WTC11 (cell line): Measurements from ENCODE around the gene ABCB10. TPM values are rescaled to one million over a fixed set of nuclear protein-coding genes. Genes with fewer than 3 reads are reported as not detected.

Experiments
- ATAC-seq: fragments of 200-7000 bp; cut with Tn5 transposase; 2 replicates; pipeline ENCODE4 v1.10.0; 2021; ENCODE audit warnings: mild to moderate bottlenecking, moderate library complexity
- CTCF ChIA-PET: fragments of 300-600 bp; sonication (Branson Sonifier 250); formaldehyde crosslinking; loops from one replicate; lab custom pipeline; 2021; ENCODE audit warnings: antibody characterized with exemption; lab: Charles Lee
- POLR2A ChIA-PET: fragments of 350-600 bp; sonication (Branson Sonifier 250); formaldehyde crosslinking; loops from one replicate; lab custom pipeline; 2021; ENCODE audit warnings: antibody characterized with exemption; lab: Charles Lee
- DNase-seq: peaks from one replicate; pipeline ENCODE4 v3.0.0; 2021; ENCODE audit warnings: low spot score
- H3K27ac Mint-ChIP-seq: 2 replicates; pipeline ENCODE4 v1.8.0; 2021; ENCODE audit warnings: mixed read lengths
- H3K27me3 Mint-ChIP-seq: 2 replicates; pipeline ENCODE4 v1.8.0; 2021; ENCODE audit warnings: low read depth, mild to moderate bottlenecking, moderate library complexity, mixed read lengths
- H3K36me3 Mint-ChIP-seq: 2 replicates; pipeline ENCODE4 v1.8.0; 2021; ENCODE audit warnings: mixed read lengths
- H3K4me1 Mint-ChIP-seq: 2 replicates; pipeline ENCODE4 v1.8.0; 2022; ENCODE audit warnings: mixed read lengths
- H3K4me3 Mint-ChIP-seq: 2 replicates; pipeline ENCODE4 v1.8.0; 2021; ENCODE audit warnings: mild to moderate bottlenecking, moderate library complexity, mixed read lengths
- H3K9me3 Mint-ChIP-seq: 2 replicates; pipeline ENCODE4 v1.8.0; 2021; ENCODE audit warnings: mixed read lengths
- CBFB ChIP-seq: sonication (generic); formaldehyde crosslinking; IDR thresholded peaks from 2 replicates; pipeline ENCODE4 v1.8.1; 2022; ENCODE audit warnings: mild to moderate bottlenecking, low read depth, missing genetic modification reagents
- CREB1 ChIP-seq: sonication (generic); formaldehyde crosslinking; IDR thresholded peaks from 2 replicates; pipeline ENCODE4 v1.8.0; 2023; ENCODE audit warnings: mild to moderate bottlenecking, missing genetic modification reagents
- ESRRA ChIP-seq: sonication (generic); formaldehyde crosslinking; IDR thresholded peaks from 2 replicates; pipeline ENCODE4 v1.8.1; 2022; ENCODE audit warnings: mild to moderate bottlenecking, missing genetic modification reagents, borderline replicate concordance
- NR1H2 ChIP-seq: sonication (generic); formaldehyde crosslinking; IDR thresholded peaks from 2 replicates; pipeline ENCODE4 v1.9.0; 2021; ENCODE audit warnings: mild to moderate bottlenecking, moderate library complexity, missing genetic modification reagents
- SOX15 ChIP-seq: fragments of 250-450 bp; sonication (Bioruptor Pico); IDR thresholded peaks from 2 replicates; pipeline ENCODE4 v1.9.0; 2021; ENCODE audit warnings: mild to moderate bottlenecking
- SP1 ChIP-seq: sonication (generic); formaldehyde crosslinking; conservative IDR thresholded peaks from 2 replicates; pipeline ENCODE4 v1.8.1; 2022; ENCODE audit warnings: missing genetic modification reagents
- TEAD1 ChIP-seq: sonication (generic); formaldehyde crosslinking; IDR thresholded peaks from 2 replicates; pipeline ENCODE4 v1.8.0; 2022; ENCODE audit warnings: mild to moderate bottlenecking, missing genetic modification reagents
- ZNF121 ChIP-seq: sonication (generic); formaldehyde crosslinking; IDR thresholded peaks from 2 replicates; pipeline ENCODE4 v1.8.0; 2023; ENCODE audit warnings: missing genetic modification reagents
- ZNF219 ChIP-seq: sonication (generic); formaldehyde crosslinking; IDR thresholded peaks from 2 replicates; pipeline ENCODE4 v1.8.0; 2023; ENCODE audit warnings: missing genetic modification reagents, mild to moderate bottlenecking, borderline replicate concordance
- ZNF263 ChIP-seq: sonication (generic); formaldehyde crosslinking; IDR thresholded peaks from 2 replicates; pipeline ENCODE4 v1.8.1; 2022; ENCODE audit warnings: low read depth, mild to moderate bottlenecking, moderate library complexity, missing genetic modification reagents
- ZNF416 ChIP-seq: fragments of 250-450 bp; sonication (Bioruptor Pico); IDR thresholded peaks from 2 replicates; pipeline ENCODE4 v1.9.0; 2021; ENCODE audit warnings: mild to moderate bottlenecking, inconsistent platforms
- total RNA-seq: library from RNA; stranded (reverse); gene quantifications from 3 replicates; pipeline ENCODE4 v1.2.3, GENCODE V29; 2021
- TF ChIP-seq, protein P1 (sequence below): sonication (generic); formaldehyde crosslinking; IDR thresholded peaks from 2 replicates; pipeline ENCODE4 v1.8.1; 2022; ENCODE audit warnings: mild to moderate bottlenecking, missing genetic modification reagents, moderate library complexity, borderline replicate concordance
- TF ChIP-seq, protein P2 (sequence below): sonication (generic); formaldehyde crosslinking; IDR thresholded peaks from 2 replicates; pipeline ENCODE4 v1.8.1; 2022; ENCODE audit warnings: low read depth, mild to moderate bottlenecking, moderate library complexity, missing genetic modification reagents, borderline replicate concordance
- TF ChIP-seq, protein P3 (sequence below): sonication (generic); formaldehyde crosslinking; IDR thresholded peaks from 2 replicates; pipeline ENCODE4 v1.8.1; 2023; ENCODE audit warnings: mild to moderate bottlenecking, missing genetic modification reagents, moderate library complexity
- TF ChIP-seq, protein P4 (sequence below): fragments of 200-600 bp; IDR thresholded peaks from 2 replicates; pipeline ENCODE4 v1.8.0; 2022; ENCODE audit warnings: antibody characterized with exemption
- TF ChIP-seq, protein P5 (sequence below): sonication (generic); formaldehyde crosslinking; IDR thresholded peaks from 2 replicates; pipeline ENCODE4 v1.8.1; 2023; ENCODE audit warnings: mild to moderate bottlenecking, missing genetic modification reagents
- TF ChIP-seq, protein P6 (sequence below): sonication (generic); formaldehyde crosslinking; IDR thresholded peaks from 2 replicates; pipeline ENCODE4 v1.8.1; 2022; ENCODE audit warnings: missing genetic modification reagents, borderline replicate concordance
- TF ChIP-seq, protein P7 (sequence below): fragments of 250-450 bp; sonication (Bioruptor Pico); IDR thresholded peaks from 2 replicates; pipeline ENCODE4 v2.1.2; 2022; ENCODE audit warnings: mild to moderate bottlenecking, moderate library complexity
- TF ChIP-seq, protein P8 (sequence below): sonication (generic); formaldehyde crosslinking; IDR thresholded peaks from 2 replicates; pipeline ENCODE4 v1.8.1; 2023; ENCODE audit warnings: mild to moderate bottlenecking, missing genetic modification reagents, borderline replicate concordance
- TF ChIP-seq, protein P9 (sequence below): sonication (generic); formaldehyde crosslinking; IDR thresholded peaks from 2 replicates; pipeline ENCODE4 v1.8.0; 2023; ENCODE audit warnings: missing genetic modification reagents

Gene ABCB10
- total RNA-seq, 1 experiment from 2014 or later = 11.0 TPM

DNA sequence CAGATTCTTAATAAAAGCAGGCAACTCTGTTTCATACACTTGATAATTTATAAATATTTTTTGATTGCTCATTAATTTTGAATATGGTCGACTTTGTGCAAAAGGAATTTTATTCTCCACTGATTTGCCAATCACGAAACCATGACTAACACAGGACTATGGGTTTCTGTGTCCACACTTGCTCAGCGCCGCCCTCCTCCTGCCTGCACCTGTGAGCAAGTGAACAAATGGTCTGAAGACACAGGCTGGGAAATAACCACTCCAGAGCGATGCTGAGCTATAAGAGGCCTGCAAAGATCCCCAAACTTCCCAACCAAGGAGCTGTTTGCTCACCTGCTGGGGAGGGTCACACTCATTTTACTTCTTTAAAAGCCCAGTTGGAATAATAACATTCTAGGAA, 19.6 kb downstream of the ABCB10 start:
- H3K36me3 Mint-ChIP-seq = peaks cover 32% of the 10 kb centered on the region
- H3K4me3 Mint-ChIP-seq = no peak overlapping the region
- no peaks in the 10 kb centered on the region for H3K27me3 Mint-ChIP-seq
- H3K27ac Mint-ChIP-seq = no peak overlapping the region
- TF ChIP-seq, protein P1, sequence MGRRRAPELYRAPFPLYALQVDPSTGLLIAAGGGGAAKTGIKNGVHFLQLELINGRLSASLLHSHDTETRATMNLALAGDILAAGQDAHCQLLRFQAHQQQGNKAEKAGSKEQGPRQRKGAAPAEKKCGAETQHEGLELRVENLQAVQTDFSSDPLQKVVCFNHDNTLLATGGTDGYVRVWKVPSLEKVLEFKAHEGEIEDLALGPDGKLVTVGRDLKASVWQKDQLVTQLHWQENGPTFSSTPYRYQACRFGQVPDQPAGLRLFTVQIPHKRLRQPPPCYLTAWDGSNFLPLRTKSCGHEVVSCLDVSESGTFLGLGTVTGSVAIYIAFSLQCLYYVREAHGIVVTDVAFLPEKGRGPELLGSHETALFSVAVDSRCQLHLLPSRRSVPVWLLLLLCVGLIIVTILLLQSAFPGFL = no peak
- TF ChIP-seq, protein P2, sequence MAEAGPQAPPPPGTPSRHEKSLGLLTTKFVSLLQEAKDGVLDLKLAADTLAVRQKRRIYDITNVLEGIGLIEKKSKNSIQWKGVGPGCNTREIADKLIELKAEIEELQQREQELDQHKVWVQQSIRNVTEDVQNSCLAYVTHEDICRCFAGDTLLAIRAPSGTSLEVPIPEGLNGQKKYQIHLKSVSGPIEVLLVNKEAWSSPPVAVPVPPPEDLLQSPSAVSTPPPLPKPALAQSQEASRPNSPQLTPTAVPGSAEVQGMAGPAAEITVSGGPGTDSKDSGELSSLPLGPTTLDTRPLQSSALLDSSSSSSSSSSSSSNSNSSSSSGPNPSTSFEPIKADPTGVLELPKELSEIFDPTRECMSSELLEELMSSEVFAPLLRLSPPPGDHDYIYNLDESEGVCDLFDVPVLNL (CRISPR knock-in tag) = no peak
- TF ChIP-seq ZNF121 (CRISPR knock-in tag) (no peak), TEAD1 (CRISPR knock-in tag) (no peak), ZNF219 (no peak), ESRRA (no peak), SOX15 (CRISPR knock-in tag) (no peak), ZNF416 (CRISPR knock-in tag) (no peak), NR1H2 (CRISPR knock-in tag) (no peak), CBFB (CRISPR knock-in tag) (no peak), SP1 (CRISPR knock-in tag) (no peak), ZNF263 (CRISPR knock-in tag) (no peak), CREB1 (CRISPR knock-in tag) (no peak)
- TF ChIP-seq, protein P3, sequence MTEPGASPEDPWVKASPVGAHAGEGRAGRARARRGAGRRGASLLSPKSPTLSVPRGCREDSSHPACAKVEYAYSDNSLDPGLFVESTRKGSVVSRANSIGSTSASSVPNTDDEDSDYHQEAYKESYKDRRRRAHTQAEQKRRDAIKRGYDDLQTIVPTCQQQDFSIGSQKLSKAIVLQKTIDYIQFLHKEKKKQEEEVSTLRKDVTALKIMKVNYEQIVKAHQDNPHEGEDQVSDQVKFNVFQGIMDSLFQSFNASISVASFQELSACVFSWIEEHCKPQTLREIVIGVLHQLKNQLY (CRISPR knock-in tag) = no peak
- TF ChIP-seq, protein P4, sequence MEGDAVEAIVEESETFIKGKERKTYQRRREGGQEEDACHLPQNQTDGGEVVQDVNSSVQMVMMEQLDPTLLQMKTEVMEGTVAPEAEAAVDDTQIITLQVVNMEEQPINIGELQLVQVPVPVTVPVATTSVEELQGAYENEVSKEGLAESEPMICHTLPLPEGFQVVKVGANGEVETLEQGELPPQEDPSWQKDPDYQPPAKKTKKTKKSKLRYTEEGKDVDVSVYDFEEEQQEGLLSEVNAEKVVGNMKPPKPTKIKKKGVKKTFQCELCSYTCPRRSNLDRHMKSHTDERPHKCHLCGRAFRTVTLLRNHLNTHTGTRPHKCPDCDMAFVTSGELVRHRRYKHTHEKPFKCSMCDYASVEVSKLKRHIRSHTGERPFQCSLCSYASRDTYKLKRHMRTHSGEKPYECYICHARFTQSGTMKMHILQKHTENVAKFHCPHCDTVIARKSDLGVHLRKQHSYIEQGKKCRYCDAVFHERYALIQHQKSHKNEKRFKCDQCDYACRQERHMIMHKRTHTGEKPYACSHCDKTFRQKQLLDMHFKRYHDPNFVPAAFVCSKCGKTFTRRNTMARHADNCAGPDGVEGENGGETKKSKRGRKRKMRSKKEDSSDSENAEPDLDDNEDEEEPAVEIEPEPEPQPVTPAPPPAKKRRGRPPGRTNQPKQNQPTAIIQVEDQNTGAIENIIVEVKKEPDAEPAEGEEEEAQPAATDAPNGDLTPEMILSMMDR = no peak
- TF ChIP-seq, protein P5, sequence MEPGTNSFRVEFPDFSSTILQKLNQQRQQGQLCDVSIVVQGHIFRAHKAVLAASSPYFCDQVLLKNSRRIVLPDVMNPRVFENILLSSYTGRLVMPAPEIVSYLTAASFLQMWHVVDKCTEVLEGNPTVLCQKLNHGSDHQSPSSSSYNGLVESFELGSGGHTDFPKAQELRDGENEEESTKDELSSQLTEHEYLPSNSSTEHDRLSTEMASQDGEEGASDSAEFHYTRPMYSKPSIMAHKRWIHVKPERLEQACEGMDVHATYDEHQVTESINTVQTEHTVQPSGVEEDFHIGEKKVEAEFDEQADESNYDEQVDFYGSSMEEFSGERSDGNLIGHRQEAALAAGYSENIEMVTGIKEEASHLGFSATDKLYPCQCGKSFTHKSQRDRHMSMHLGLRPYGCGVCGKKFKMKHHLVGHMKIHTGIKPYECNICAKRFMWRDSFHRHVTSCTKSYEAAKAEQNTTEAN (CRISPR knock-in tag) = no peak
- TF ChIP-seq, protein P6, sequence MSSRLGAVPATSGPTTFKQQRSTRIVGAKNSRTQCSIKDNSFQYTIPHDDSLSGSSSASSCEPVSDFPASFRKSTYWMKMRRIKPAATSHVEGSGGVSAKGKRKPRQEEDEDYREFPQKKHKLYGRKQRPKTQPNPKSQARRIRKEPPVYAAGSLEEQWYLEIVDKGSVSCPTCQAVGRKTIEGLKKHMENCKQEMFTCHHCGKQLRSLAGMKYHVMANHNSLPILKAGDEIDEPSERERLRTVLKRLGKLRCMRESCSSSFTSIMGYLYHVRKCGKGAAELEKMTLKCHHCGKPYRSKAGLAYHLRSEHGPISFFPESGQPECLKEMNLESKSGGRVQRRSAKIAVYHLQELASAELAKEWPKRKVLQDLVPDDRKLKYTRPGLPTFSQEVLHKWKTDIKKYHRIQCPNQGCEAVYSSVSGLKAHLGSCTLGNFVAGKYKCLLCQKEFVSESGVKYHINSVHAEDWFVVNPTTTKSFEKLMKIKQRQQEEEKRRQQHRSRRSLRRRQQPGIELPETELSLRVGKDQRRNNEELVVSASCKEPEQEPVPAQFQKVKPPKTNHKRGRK = no peak
- TF ChIP-seq, protein P7, sequence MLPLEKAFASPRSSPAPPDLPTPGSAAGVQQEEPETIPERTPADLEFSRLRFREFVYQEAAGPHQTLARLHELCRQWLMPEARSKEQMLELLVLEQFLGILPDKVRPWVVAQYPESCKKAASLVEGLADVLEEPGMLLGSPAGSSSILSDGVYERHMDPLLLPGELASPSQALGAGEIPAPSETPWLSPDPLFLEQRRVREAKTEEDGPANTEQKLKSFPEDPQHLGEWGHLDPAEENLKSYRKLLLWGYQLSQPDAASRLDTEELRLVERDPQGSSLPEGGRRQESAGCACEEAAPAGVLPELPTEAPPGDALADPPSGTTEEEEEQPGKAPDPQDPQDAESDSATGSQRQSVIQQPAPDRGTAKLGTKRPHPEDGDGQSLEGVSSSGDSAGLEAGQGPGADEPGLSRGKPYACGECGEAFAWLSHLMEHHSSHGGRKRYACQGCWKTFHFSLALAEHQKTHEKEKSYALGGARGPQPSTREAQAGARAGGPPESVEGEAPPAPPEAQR = no peak
- TF ChIP-seq, protein P8, sequence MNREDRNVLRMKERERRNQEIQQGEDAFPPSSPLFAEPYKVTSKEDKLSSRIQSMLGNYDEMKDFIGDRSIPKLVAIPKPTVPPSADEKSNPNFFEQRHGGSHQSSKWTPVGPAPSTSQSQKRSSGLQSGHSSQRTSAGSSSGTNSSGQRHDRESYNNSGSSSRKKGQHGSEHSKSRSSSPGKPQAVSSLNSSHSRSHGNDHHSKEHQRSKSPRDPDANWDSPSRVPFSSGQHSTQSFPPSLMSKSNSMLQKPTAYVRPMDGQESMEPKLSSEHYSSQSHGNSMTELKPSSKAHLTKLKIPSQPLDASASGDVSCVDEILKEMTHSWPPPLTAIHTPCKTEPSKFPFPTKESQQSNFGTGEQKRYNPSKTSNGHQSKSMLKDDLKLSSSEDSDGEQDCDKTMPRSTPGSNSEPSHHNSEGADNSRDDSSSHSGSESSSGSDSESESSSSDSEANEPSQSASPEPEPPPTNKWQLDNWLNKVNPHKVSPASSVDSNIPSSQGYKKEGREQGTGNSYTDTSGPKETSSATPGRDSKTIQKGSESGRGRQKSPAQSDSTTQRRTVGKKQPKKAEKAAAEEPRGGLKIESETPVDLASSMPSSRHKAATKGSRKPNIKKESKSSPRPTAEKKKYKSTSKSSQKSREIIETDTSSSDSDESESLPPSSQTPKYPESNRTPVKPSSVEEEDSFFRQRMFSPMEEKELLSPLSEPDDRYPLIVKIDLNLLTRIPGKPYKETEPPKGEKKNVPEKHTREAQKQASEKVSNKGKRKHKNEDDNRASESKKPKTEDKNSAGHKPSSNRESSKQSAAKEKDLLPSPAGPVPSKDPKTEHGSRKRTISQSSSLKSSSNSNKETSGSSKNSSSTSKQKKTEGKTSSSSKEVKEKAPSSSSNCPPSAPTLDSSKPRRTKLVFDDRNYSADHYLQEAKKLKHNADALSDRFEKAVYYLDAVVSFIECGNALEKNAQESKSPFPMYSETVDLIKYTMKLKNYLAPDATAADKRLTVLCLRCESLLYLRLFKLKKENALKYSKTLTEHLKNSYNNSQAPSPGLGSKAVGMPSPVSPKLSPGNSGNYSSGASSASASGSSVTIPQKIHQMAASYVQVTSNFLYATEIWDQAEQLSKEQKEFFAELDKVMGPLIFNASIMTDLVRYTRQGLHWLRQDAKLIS = no peak
- TF ChIP-seq, protein P9, sequence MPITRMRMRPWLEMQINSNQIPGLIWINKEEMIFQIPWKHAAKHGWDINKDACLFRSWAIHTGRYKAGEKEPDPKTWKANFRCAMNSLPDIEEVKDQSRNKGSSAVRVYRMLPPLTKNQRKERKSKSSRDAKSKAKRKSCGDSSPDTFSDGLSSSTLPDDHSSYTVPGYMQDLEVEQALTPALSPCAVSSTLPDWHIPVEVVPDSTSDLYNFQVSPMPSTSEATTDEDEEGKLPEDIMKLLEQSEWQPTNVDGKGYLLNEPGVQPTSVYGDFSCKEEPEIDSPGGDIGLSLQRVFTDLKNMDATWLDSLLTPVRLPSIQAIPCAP (CRISPR knock-in tag) = no peak
- ChIA-PET POLR2A (no interaction called here), CTCF (no interaction called here)
- ATAC-seq (no peak), DNase-seq (no peak)
- H3K9me3 Mint-ChIP-seq = no peaks in the 10 kb centered on the region; the same call in 1 of the 2 replicates
- no peaks in the 10 kb centered on the region for H3K4me1 Mint-ChIP-seq
